ENCODE measurements around the gene CTBP1. TPM values are rescaled to one million over a fixed set of nuclear protein-coding genes. Genes with fewer than 3 reads are reported as not detected.

Gene CTBP1
- polyA plus RNA-seq, 1 donor from 2014 or later = 325 TPM

DNA sequence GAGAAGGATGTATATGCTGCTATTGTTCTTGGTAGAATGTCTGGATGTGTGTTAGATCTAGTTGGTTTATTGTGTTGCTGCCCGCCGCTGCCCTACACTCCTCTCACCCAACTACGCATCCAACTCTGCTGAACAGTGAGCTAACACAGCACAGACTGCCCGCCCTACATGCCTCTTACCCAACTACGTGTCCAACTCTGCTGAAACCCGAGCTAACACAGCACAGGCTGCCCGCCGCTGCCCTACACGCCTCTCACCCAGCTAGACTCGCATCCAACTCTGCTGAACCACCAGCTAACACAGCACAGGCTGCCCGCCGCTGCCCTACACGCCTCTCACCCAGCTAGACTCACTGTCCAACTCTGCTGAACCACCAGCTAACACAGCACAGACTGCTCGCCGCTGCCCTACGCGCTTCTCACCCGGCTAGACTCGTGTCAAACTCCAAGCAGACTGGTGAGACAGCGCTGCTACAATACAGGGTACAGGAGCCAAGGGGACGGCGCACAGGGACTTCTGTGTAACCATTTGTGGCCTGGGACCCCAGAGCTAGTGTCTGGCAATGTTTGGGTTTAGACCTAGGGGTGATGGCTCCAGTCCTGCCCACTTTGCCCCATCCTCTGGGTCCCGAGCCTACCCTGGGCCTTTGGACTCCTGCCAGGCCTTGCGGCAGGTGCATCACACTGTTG, 11.6 kb upstream of the CTBP1 start:
- no peak overlapping the region for H3K9ac ChIP-seq (ENCODE audit: low read length)
- no peak overlapping the region for H3K4me3 ChIP-seq (ENCODE audit: low read length)
- no peak overlapping the region for H3K27ac ChIP-seq (ENCODE audit: low read length)
- no peak for TF ChIP-seq RAD21 (conservative IDR thresholded peaks at IDR 0.05)
- no peak for TF ChIP-seq TAF1 (IDR thresholded peaks at IDR 0.05; ENCODE audit: low read depth)
- TF ChIP-seq EP300 (conservative IDR thresholded peaks at IDR 0.05; ENCODE audit: poor library complexity, severe bottlenecking) = no peak
- TF ChIP-seq MXI1 (conservative IDR thresholded peaks at IDR 0.05; ENCODE audit: poor library complexity, severe bottlenecking) = no peak
- no peak for TF ChIP-seq EZH2 (IDR thresholded peaks at IDR 0.05; ENCODE audit: borderline replicate concordance, insufficient read depth, low read length, poor library complexity, severe bottlenecking)
- no peak for TF ChIP-seq REST (IDR thresholded peaks at IDR 0.05; ENCODE audit: borderline replicate concordance)
- TF ChIP-seq POLR2AphosphoS5 (IDR thresholded peaks at IDR 0.05) = no peak
- TF ChIP-seq SMC3 (conservative IDR thresholded peaks at IDR 0.05; ENCODE audit: poor library complexity) = no peak
- no peak for TF ChIP-seq CTCF (IDR thresholded peaks at IDR 0.05; ENCODE audit: poor library complexity, severe bottlenecking)
- no peaks in the 10 kb centered on the region for H3K79me2 ChIP-seq (replicated peaks; ENCODE audit: insufficient read depth, low read length)
- H4K20me1 ChIP-seq (ENCODE audit: insufficient read depth) = no peaks in the 10 kb centered on the region
- H3K27me3 ChIP-seq (ENCODE audit: insufficient read depth, low read depth, low read length) = no peaks in the 10 kb centered on the region
- H3K9me2 ChIP-seq (ENCODE audit: insufficient read depth, low read length) = no peaks in the 10 kb centered on the region
- no peak overlapping the region for H3K4me2 ChIP-seq (ENCODE audit: low read length)
- no peaks in the 10 kb centered on the region for H3K36me3 ChIP-seq (ENCODE audit: insufficient read depth, low read length)
- no peaks in the 10 kb centered on the region for H3F3A ChIP-seq (ENCODE audit: insufficient read depth, low read length, poor library complexity, severe bottlenecking)
- H2AFZ ChIP-seq (ENCODE audit: low read depth, low read length) = no peak overlapping the region
- no peaks in the 10 kb centered on the region for H3K9me3 ChIP-seq (ENCODE audit: low read length)

DNA sequence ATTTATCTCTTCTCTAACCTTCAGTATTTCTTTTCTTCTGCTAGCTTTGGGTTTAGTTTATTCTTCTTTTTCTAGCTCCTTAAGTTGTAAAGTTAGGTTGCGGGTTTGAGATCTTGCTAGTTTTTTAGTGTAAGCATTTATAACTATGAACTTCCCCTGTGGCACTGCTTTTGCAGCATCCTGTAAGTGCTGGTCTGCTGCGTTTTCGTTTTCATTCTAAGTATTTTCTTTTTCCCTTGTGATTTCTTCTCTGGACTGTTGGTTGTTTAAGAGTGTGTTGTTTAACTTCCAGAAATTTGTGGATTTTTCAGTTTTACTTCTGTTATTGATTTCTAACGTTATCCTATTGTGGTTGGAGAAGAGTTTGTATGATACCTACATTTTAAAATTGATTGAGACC, 11.0 kb upstream of the CTBP1 start:
- Histone ChIP-seq H3F3A (ENCODE audit: insufficient read depth, low read length, poor library complexity, severe bottlenecking) (no peaks in the 10 kb centered on the region), H3K9ac (ENCODE audit: low read length) (no peak overlapping the region), H2AFZ (ENCODE audit: low read depth, low read length) (no peak overlapping the region), H3K36me3 (ENCODE audit: insufficient read depth, low read length) (no peaks in the 10 kb centered on the region), H3K27ac (ENCODE audit: low read length) (no peak overlapping the region), H3K4me2 (ENCODE audit: low read length) (no peak overlapping the region), H3K27me3 (ENCODE audit: insufficient read depth, low read depth, low read length) (no peaks in the 10 kb centered on the region), H4K20me1 (ENCODE audit: insufficient read depth) (no peaks in the 10 kb centered on the region), H3K4me3 (ENCODE audit: low read length) (no peak overlapping the region), H3K79me2 (replicated peaks; ENCODE audit: insufficient read depth, low read length) (no peaks in the 10 kb centered on the region), H3K9me3 (ENCODE audit: low read length) (no peaks in the 10 kb centered on the region), H3K9me2 (ENCODE audit: insufficient read depth, low read length) (no peaks in the 10 kb centered on the region)
- no peak for TF ChIP-seq REST (IDR thresholded peaks at IDR 0.05; ENCODE audit: borderline replicate concordance)
- no peak for TF ChIP-seq SMC3 (conservative IDR thresholded peaks at IDR 0.05; ENCODE audit: poor library complexity)
